HG02870 (cell line): ENCODE data around the gene SV2A.

Experiments used
- ATAC-seq: cut with Tn5 transposase; IDR thresholded peaks from one replicate; pipeline ENCODE4 v1.9.1; 2021; ENCODE audit warnings: mild to moderate bottlenecking, moderate library complexity; ENCODE audit not compliant: unreplicated experiment

Gene SV2A

DNA sequence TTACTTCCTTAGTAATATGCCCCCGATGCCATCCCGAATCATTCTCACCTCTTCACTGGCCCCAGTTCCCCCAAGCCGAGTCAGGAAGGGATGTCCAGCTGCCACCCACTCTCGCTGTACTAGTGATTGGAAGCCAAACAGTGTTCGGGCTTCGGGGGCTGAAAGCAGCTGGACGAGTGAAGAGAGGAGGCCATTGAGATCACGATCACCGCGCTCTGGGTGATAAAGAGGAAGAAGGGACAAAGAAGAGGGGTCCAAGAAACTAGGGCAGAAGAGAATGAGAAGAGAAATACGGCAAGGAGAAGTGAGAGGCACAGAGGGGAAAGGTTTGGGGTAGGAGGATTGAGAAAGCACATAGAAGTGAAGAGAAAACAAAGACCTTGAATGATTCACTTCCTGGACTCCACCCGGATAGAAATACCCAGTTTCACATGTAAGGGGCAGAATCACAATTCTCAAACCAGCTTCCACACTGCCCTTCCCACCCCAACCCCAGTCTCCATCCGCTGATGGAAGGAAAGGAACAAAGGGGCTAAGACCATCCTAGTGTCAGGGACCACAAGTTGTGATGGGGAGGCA lies 13.7 kb upstream of the SV2A start:
- no peak for ATAC-seq

DNA sequence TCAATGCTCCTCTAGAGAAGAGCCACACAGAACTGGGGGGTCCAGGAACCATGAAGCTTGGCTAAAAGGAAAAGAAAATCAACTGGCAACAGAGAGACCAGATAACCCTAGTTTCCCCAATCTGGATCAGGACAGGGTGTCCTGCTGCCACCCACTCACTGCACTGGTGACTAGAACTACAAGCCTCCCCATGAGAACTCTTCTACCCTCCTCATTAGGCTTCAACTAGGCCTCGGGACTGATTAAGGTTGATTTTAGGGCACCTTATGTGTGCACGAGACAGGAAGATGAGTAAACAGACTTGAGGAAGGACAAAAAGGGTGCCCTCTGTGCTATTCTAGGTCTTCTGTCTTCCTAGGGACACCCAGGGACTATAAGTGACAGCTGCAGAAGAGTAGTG lies 12.2 kb upstream of the SV2A start:
- no peak for ATAC-seq

DNA sequence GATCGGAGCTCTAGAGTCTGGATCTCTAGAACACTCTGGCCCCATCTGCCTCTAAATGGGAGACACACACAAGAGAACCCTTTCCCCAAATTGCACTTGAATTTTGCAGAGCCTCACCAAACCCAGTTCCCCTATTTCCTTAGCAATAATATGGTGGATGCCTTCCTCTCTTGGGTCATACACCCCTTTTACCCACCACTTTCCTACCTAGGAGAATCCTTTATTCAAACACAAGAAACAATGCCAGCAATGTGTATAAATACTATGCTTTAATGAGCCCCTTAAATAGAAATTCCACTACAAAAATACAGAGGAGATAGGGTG lies 10.7 kb upstream of the SV2A start:
- ATAC-seq: no peak

GRCh38 chr1:149927563-149928400 lies 10.1 kb upstream of the SV2A start, which contains the start of gene SF3B4:
Gene SF3B4 (minus strand): TSS chr1:149927803. CDS start chr1:149927759, 44 bp downstream.
- ATAC-seq: peak; percentile 90

DNA sequence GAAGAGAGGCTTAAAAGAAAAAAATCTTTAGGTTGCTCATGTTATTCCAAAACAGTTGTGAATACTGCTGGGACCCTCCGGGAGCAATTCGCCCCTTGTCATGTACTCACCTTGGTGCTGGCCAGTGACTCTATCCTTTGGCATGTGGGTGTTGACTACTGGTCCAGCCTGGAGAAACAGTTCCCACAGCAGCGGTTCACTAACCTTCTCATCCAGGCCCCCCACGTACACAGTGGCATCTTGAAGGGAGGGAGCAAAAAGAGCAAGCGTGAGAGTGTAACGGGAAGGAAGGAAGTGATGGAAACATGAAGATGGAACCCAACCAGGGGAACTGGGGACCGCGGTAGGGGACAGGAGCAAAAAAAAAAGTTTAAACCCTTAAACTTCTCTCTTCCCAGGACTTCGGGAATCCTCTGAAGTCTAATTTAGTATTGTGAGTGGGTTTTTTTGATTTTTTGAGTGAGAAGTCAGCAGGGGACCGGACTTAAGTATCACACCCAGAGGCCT lies 9.5 kb upstream of the SV2A start:
- ATAC-seq: no peak

GRCh38 chr1:149926296-149926695 lies 8.7 kb upstream of the SV2A start:
- ATAC-seq: no peak

DNA sequence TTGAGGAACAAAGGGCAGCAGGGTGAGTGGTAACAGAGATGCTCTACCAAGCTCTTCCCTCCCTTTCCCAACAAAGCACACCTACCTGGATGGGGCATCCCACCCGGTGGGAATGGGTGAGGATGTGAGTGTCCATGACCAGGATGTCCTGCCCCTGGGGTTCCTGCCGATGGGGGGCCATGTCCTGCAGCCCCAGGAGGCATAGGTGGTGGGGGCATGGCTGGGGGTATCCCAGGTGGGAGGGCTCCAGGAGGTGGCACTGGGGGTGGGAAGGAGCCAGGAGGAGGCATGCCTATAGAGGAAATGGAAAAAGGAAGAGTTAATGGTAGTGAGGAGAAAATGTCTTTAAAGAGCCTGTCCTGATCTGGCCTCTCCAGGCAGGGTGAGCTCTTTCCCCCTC lies 8.1 kb upstream of the SV2A start:
- ATAC-seq: no peak

GRCh38 chr1:149925345-149925744 lies 7.7 kb upstream of the SV2A start:
- ATAC-seq: no peak

DNA sequence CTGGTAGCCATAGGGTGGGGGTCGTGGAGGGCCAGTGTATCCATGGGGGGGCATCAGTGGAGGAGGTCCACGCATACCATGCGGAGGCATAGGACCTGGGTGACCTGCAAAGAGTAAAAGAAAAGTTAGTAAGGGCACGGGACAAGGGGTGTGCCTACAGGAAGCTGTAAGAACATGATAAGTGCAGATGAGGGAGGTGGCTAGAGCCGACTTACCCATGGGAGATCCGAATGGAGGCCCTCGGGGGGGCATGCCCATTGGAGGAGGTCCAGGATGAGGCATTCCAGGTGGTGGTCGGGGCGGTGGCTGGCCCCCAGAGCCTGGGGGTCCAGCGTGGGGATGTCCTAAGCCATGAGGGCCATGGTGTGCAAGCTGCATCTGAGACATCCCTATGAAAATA lies 6.0 kb upstream of the SV2A start:
- no peak for ATAC-seq

DNA sequence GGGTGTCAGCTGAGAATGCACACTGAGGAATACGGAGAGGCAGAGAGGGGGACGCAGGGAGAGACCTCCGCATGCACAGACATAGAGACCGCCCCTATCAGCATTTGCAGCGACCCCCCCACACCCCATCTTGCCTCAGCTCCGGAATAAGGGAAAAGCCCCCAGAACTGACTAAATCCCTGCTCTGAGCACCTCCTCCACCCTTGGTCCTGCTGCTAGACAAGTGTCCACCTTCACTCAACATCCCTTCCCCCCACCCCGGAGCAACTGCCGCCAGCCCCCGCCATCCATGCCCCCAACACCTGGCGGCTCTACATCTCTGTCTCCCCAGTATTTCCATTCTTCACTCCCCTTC lies 769 bp downstream of the SV2A start:
- ATAC-seq: no peak

- ATAC-seq: no peak
Observed at GRCh38 chr1:149916193-149916897, 1.3 kb downstream of the SV2A start.

DNA sequence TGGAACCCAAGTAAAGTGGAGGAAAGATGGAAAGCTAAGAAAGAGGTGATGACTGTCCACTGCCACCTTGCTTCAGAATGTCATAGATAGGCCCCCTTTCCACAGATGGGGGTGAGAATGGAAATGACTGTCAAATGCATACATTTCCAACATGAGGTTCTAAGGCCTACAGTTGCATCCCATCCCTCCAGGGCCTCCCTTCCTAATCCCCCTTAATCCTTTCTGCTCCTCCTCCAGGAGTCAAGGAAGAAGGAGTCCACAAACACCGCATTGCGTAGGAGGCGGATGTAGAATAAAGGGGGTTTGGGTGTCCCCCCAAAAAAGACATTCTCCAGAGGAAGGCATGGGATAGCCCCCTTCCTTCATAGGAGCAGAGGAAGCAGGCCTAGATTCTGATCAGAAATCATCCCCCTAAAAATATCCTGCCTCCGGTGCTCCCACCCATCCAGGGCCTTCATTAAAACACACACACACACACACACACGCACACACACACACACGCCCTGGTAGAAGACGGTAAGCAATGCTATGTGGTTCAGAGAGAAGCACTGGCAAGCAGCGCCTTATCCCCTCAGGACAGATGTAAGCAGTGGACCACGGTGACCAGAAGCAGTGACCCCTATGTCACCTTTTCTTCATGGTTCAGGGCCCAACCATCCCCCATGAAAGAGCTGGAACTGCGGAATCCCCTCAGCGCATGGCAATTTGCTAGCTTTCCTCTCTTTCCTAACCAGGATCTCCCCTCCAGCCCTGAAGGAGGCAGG lies 2.0 kb downstream of the SV2A start:
- ATAC-seq: no peak

GRCh38 chr1:149914545-149914944 lies 3.1 kb downstream of the SV2A start:
- ATAC-seq: no peak

- no peak for ATAC-seq
Observed at GRCh38 chr1:149906570-149907075, 11.0 kb downstream of the SV2A start.

- ATAC-seq: no peak
Observed at GRCh38 chr1:149903836-149904491, 13.7 kb downstream of the SV2A start.

DNA sequence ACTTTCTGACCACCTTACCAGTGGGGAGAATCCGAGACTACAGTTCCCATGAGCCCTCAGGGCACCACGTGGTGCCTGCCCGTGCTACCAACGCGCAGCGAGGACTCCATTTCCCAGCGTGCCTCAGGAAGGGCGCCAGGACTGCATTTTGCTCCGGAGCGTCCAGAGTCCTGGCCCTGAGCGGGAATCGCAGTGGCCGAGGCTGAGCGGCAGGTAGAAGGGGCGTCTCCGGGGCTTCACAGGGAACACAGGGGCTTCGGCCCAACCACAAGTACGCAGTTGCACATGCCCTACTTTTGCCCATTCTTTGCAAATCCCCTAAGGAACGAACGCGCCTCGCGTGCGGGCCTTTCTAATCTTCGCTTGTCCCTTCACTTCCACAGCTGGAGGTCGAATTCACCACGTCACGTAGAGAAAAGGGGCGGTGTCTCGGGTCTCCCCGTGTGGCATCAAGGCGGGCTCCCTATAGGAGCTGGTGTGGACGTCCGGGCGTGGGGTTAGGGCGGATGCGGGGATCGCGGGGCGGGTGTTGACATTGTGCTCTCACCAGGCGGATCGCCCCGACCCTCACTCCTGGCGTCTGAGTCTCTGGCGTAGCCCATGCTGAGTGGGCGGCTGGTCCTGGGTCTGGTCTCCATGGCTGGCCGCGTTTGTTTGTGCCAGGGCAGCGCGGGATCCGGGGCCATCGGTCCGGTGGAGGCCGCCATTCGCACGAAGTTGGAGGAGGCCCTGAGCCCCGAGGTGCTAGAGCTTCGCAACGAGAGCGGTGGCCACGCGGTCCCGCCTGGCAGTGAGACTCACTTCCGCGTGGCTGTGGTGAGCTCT lies 18.0 kb downstream of the SV2A start, which contains the start of gene BOLA1:
Gene BOLA1, plus strand, starts transcription at position 109 of the 825 bp plus-strand sequence. Its CDS starts 492 bp downstream, at position 601.
- ATAC-seq: peak; percentile 95

DNA sequence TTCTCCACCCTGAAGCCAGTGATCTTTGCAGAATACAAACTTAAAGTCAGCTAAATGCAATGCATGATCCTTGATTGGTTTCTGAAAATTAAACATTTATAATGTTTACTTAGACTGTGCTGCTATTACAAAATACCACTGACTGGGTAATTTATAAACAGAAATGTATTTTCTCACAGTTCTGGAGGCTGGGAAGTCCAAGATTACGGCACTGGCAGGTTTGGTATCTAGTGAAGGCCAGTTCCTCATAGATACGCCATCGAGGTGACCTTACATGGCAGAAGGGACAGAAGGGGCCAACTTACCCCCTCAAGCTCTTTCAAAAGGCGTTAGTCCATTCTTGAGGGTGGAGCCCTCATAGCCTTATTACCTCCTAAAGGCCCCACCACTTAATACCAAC lies 21.1 kb downstream of the SV2A start:
- ATAC-seq: no peak

DNA sequence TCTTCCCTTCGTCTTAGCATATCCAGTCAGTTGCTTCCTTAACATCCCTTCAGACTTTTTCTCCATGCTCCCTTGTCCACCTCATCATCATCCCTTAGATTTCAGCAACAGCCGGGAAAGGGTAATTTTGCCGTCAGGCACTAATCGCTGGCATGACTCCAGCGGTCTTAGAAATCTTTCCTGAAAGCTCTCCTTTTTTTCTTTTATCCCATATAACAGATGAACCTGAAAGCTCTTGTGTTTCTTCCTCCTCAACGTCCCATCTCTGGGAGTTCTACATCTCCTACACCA lies 28.7 kb downstream of the SV2A start:
- ATAC-seq: no peak

DNA sequence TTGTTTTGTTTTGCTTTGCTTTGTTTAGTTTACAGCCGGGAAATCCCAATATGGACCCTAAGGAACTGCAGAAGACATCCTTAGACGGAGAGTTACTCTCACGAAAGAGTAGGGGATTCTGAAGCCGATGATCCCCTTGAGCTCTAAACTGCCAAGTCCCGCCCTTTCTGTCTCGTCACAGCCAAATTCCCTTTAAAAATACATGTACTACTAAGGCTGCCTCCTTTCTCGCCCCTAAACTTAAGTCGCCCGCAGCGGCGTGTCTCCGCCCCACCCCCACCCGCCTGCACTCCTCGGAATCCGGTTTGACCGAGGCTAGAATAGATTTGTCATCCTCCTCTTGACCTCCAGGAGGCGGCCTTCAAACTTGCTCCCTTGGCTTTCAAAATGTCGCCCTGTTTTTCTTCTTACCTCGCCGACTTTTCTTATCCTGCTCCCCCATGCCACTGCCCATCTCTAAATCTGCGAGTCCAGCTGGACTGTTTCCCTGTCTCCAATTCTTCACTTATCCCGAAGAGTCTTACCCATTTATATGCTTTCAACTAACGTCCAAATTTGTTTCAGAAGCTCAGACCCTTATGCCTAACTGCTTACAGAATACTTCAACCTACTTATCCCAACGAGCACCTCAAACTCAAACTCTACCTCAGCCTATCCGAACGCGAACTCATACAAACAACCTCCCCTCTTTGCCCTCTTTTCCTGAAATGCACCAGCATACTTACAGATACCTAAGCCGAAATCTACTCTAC lies 29.2 kb downstream of the SV2A start:
- ATAC-seq: peak; percentile 25
